Neural cell (in vitro differentiated cells): ENCODE data around the gene RPL10A. TPM values are rescaled to one million over a fixed set of nuclear protein-coding genes. Genes with fewer than 3 reads are reported as not detected.

Source experiments
- H2AFZ ChIP-seq: fragments of 200-600, 300-800 bp; sonication (generic), shearing (Covaris generic); 2 replicates; pipeline ENCODE4 v1.6.0; 2014; ENCODE audit warnings: low read depth, mild to moderate bottlenecking, antibody characterized with exemption, low read length, moderate library complexity
- H3F3A ChIP-seq: fragments of 200-600 bp; shearing (Covaris generic); 2 replicates; pipeline ENCODE4 v1.6.1; 2016; ENCODE audit warnings: mild to moderate bottlenecking, moderate library complexity, mixed read lengths, antibody characterized with exemption, low read length; ENCODE audit not compliant: insufficient read depth, poor library complexity, severe bottlenecking
- H3K27ac ChIP-seq: fragments of 200-600, 300-800 bp; sonication (generic), shearing (Covaris generic); 2 replicates; pipeline ENCODE4 v1.5.1; 2014; ENCODE audit warnings: mild to moderate bottlenecking, low read length, moderate library complexity
- H3K27me3 ChIP-seq: fragments of 300-800, 200-600 bp; sonication (generic), shearing (Covaris generic); 2 replicates; pipeline ENCODE4 v1.6.0; 2014; ENCODE audit warnings: mild to moderate bottlenecking, low read depth, low read length, moderate library complexity; ENCODE audit not compliant: insufficient read depth
- H3K36me3 ChIP-seq: fragments of 300-800, 200-600 bp; sonication (generic), shearing (Covaris generic); 2 replicates; pipeline ENCODE4 v1.5.1; 2014; ENCODE audit warnings: mild to moderate bottlenecking, antibody characterized with exemption, low read length, moderate library complexity; ENCODE audit not compliant: insufficient read depth
- H3K4me2 ChIP-seq: fragments of 300-800, 200-600 bp; sonication (generic), shearing (Covaris generic); 2 replicates; pipeline ENCODE4 v1.6.0; 2014; ENCODE audit warnings: mild to moderate bottlenecking, low read length
- H3K4me3 ChIP-seq: fragments of 300-800, 200-600 bp; sonication (generic), shearing (Covaris generic); 2 replicates; pipeline ENCODE4 v1.5.1; 2014; ENCODE audit warnings: mild to moderate bottlenecking, low read length, moderate library complexity
- H3K79me2 ChIP-seq: fragments of 200-600 bp; shearing (Covaris generic); replicated peaks from 2 replicates; pipeline ENCODE4 v1.6.0; 2014; ENCODE audit warnings: mild to moderate bottlenecking, low read length, moderate library complexity; ENCODE audit not compliant: insufficient read depth
- H3K9ac ChIP-seq: fragments of 300-800, 200-600 bp; sonication (generic), shearing (Covaris generic); 2 replicates; pipeline ENCODE4 v1.6.1; 2016; ENCODE audit warnings: mild to moderate bottlenecking, low read length, mixed read lengths
- H3K9me2 ChIP-seq: fragments of 200-600 bp; shearing (Covaris generic); 2 replicates; pipeline ENCODE4 v1.6.1; 2016; ENCODE audit warnings: mild to moderate bottlenecking, low read length, mixed read lengths; ENCODE audit not compliant: insufficient read depth
- H3K9me3 ChIP-seq: fragments of 200-600, 300-800 bp; sonication (generic), shearing (Covaris generic); 2 replicates; pipeline ENCODE4 v1.6.1; 2016; ENCODE audit warnings: mild to moderate bottlenecking, mixed run types, low read length, moderate library complexity, mixed read lengths
- H4K20me1 ChIP-seq: fragments of 200-600 bp; shearing (Covaris generic); 2 replicates; pipeline ENCODE4 v1.6.1; 2016; ENCODE audit warnings: mild to moderate bottlenecking, mixed run types; ENCODE audit not compliant: insufficient read depth
- EP300 ChIP-seq: fragments of 450-650 bp; conservative IDR thresholded peaks from 2 replicates; pipeline ENCODE4 v1.6.1; 2014; ENCODE audit warnings: antibody characterized with exemption, mild to moderate bottlenecking, moderate library complexity; ENCODE audit not compliant: poor library complexity, severe bottlenecking
- EZH2 ChIP-seq: fragments of 200-600, 300-800 bp; shearing (Covaris generic), sonication (generic); IDR thresholded peaks from 2 replicates; pipeline ENCODE4 v1.6.1; 2014; ENCODE audit warnings: antibody characterized with exemption, low read length, borderline replicate concordance, mild to moderate bottlenecking; ENCODE audit not compliant: insufficient read depth, poor library complexity, severe bottlenecking
- MXI1 ChIP-seq: fragments of 450-650 bp; conservative IDR thresholded peaks from 2 replicates; pipeline ENCODE4 v1.6.1; 2014; ENCODE audit warnings: antibody characterized with exemption, mild to moderate bottlenecking; ENCODE audit not compliant: poor library complexity, severe bottlenecking
- POLR2AphosphoS5 ChIP-seq: IDR thresholded peaks from 2 replicates; pipeline ENCODE4 v1.6.1; 2012
- RAD21 ChIP-seq: fragments of 450-650 bp; conservative IDR thresholded peaks from 2 replicates; pipeline ENCODE4 v1.6.1; 2014; ENCODE audit warnings: antibody characterized with exemption, mild to moderate bottlenecking, moderate library complexity
- SMC3 ChIP-seq: fragments of 450-650 bp; conservative IDR thresholded peaks from 2 replicates; pipeline ENCODE4 v1.6.1; 2014; ENCODE audit warnings: antibody characterized with exemption, mild to moderate bottlenecking, moderate library complexity; ENCODE audit not compliant: poor library complexity
- TAF1 ChIP-seq: IDR thresholded peaks from 2 replicates; pipeline ENCODE4 v1.6.1; 2012; ENCODE audit warnings: low read depth
- polyA plus RNA-seq: library from polyadenylated mRNA; depleted of rRNA; stranded (reverse); fragments of >200 nt; gene quantifications from 2 replicates; pipeline ENCODE4 v1.2.3, GENCODE V29; 2014
- TF ChIP-seq, protein P1 (sequence below): fragments of 450-650 bp; IDR thresholded peaks from 2 replicates; pipeline ENCODE4 v1.5.1; 2014; ENCODE audit warnings: antibody characterized with exemption, mild to moderate bottlenecking, moderate library complexity; ENCODE audit not compliant: poor library complexity, severe bottlenecking
- TF ChIP-seq, protein P2 (sequence below): IDR thresholded peaks from 2 replicates; pipeline ENCODE4 v1.6.1; 2012; ENCODE audit warnings: borderline replicate concordance

Gene RPL10A
- polyA plus RNA-seq, 1 donor from 2014 or later, result 1,049 TPM

DNA sequence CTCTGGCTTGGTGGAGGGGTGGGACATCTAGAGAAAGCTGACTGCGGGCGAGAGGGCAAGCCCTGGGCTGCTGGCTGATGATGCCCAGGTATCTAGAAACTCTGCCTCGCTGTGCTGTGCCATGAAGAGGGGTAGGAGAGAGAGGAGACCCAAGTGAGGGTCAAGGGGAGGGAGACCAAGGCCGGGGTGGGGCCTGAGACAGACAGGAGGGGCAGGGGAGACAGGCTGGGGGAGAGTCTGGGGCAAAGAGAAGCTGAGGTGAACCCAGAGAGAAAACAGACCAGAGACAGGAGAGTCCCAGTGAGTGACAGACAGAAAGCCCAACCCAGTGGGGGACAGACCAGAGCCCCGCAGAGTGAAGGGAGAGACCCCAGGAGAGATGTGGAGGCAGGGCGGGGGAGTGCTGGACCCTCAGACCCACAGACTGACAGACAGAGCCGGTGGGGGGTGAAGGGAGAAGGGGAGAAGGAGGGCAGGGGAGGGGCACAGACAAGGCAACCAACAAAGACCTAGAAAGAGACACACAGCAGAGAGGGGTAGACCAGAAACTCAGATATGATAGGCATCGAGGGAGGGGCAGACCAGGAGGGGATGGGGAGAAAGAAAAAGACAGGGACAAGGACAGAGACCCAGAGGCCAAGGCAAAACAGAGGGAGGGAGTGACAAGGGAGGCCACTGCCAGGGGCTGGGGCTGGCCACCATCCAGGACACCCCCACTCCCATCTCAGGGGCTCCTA lies 22.8 kb downstream of the RPL10A start:
- H3K36me3 ChIP-seq, result no peaks in the 10 kb centered on the region
- H3K9ac ChIP-seq, result peak overlapping the region; percentile 13
- H2AFZ ChIP-seq, result no peak overlapping the region
- H3K27ac ChIP-seq, result no peak overlapping the region
- no peak overlapping the region for H3K4me2 ChIP-seq
- H3K9me3 ChIP-seq, result no peaks in the 10 kb centered on the region
- TF ChIP-seq, protein P1, sequence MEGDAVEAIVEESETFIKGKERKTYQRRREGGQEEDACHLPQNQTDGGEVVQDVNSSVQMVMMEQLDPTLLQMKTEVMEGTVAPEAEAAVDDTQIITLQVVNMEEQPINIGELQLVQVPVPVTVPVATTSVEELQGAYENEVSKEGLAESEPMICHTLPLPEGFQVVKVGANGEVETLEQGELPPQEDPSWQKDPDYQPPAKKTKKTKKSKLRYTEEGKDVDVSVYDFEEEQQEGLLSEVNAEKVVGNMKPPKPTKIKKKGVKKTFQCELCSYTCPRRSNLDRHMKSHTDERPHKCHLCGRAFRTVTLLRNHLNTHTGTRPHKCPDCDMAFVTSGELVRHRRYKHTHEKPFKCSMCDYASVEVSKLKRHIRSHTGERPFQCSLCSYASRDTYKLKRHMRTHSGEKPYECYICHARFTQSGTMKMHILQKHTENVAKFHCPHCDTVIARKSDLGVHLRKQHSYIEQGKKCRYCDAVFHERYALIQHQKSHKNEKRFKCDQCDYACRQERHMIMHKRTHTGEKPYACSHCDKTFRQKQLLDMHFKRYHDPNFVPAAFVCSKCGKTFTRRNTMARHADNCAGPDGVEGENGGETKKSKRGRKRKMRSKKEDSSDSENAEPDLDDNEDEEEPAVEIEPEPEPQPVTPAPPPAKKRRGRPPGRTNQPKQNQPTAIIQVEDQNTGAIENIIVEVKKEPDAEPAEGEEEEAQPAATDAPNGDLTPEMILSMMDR, result no peak
- TF ChIP-seq RAD21 (no peak), EP300 (no peak), SMC3 (no peak), POLR2AphosphoS5 (no peak), EZH2 (no peak), MXI1 (no peak), TAF1 (no peak)
- TF ChIP-seq, protein P2, sequence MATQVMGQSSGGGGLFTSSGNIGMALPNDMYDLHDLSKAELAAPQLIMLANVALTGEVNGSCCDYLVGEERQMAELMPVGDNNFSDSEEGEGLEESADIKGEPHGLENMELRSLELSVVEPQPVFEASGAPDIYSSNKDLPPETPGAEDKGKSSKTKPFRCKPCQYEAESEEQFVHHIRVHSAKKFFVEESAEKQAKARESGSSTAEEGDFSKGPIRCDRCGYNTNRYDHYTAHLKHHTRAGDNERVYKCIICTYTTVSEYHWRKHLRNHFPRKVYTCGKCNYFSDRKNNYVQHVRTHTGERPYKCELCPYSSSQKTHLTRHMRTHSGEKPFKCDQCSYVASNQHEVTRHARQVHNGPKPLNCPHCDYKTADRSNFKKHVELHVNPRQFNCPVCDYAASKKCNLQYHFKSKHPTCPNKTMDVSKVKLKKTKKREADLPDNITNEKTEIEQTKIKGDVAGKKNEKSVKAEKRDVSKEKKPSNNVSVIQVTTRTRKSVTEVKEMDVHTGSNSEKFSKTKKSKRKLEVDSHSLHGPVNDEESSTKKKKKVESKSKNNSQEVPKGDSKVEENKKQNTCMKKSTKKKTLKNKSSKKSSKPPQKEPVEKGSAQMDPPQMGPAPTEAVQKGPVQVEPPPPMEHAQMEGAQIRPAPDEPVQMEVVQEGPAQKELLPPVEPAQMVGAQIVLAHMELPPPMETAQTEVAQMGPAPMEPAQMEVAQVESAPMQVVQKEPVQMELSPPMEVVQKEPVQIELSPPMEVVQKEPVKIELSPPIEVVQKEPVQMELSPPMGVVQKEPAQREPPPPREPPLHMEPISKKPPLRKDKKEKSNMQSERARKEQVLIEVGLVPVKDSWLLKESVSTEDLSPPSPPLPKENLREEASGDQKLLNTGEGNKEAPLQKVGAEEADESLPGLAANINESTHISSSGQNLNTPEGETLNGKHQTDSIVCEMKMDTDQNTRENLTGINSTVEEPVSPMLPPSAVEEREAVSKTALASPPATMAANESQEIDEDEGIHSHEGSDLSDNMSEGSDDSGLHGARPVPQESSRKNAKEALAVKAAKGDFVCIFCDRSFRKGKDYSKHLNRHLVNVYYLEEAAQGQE, result no peak
- H3K27me3 ChIP-seq, result peaks cover 5% of the 10 kb centered on the region
- no peak overlapping the region for H3K4me3 ChIP-seq
- H3F3A ChIP-seq, result no peaks in the 10 kb centered on the region
- H3K9me2 ChIP-seq, result no peaks in the 10 kb centered on the region
- H4K20me1 ChIP-seq, result no peaks in the 10 kb centered on the region
- H3K79me2 ChIP-seq, result no peaks in the 10 kb centered on the region

DNA sequence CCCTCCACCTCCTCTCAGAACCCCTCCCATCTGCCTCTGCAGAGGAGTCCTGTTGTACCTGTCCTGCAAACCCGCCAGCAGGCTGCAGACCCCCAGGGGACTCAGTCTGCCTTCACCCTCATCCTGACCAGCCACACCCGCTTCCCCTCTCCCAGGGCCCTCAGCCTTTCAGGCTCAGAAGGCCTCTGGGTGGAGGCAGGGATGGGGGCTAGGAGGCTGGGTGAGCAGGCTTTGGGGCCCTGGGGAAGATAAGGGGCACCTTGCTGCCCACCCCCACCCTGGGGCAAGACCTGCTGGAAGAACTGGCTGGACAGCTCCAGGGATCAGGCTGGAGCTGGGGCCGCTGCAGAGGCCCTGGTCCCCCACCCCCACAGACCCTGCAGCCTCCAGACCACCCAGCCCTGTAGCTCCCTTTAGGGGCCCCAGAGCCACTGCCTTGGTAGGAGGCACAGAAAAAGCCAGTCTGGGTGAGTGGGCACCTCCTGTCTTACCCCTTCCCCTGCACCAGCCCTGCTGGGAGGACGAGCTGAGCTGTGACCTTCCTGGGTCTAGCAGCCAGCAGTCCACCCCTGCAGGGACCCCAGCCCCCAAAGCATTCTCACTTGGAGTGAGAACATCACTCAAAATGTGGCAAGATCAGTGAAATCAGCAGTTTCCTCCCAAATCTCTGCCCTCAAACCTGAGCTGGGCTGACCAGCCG lies 23.5 kb downstream of the RPL10A start:
- Histone ChIP-seq H3K27me3 (peaks cover 11% of the 10 kb centered on the region), H3K9me3 (no peaks in the 10 kb centered on the region), H2AFZ (no peak overlapping the region), H3K36me3 (no peaks in the 10 kb centered on the region), H3K4me2 (no peak overlapping the region), H4K20me1 (no peaks in the 10 kb centered on the region), H3K9me2 (no peaks in the 10 kb centered on the region), H3K9ac (no peak overlapping the region), H3F3A (no peaks in the 10 kb centered on the region), H3K79me2 (no peaks in the 10 kb centered on the region), H3K27ac (no peak overlapping the region), H3K4me3 (no peak overlapping the region)
- TF ChIP-seq EZH2 (no peak), POLR2AphosphoS5 (no peak), EP300 (no peak), SMC3 (no peak), RAD21 (no peak), TAF1 (no peak), MXI1 (no peak)
- TF ChIP-seq, protein P2, result no peak
- TF ChIP-seq, protein P1, result no peak
